Cardiac fibroblast (primary cell): Measurements from ENCODE around the gene RPS6KC1.
A peak's percentile ranks its signal among the peaks of the same experiment; 100 is the strongest.
"Not testable (repeated sequence)": the region's sequence is repeated elsewhere in the genome, so short reads cannot be mapped to it uniquely, and the experiment has no call there.

Experiments used
- DNase-seq, 2 donors: peaks; one replicate each; pipeline versions ENCODE4 v3.0.0 to v3.0.0-alpha.2; 2010; ENCODE audit warnings: low read depth in 2 of 2
- H3K4me3 ChIP-seq, 2 donors: replicated peaks in 1 of 2; 1 replicate in 1 of 2; 2 replicates in 1 of 2; pipeline ENCODE4 v1.5.1; 2011; ENCODE audit warnings: low read depth in 2 of 2, low read length in 2 of 2, mild to moderate bottlenecking in 2 of 2, moderate library complexity in 1 of 2
- TF ChIP-seq, protein P1 (sequence below): IDR thresholded peaks from one replicate; pipeline ENCODE4 v1.5.1; 2011; ENCODE audit warnings: low read depth, mild to moderate bottlenecking, low read length, inconsistent platforms

The RPS6KC1 gene

GRCh38 chr1:213019450-213019849 lies 31.6 kb upstream of the RPS6KC1 start:
- H3K4me3 ChIP-seq = no peak overlapping the region
- DNase-seq = no peak
- TF ChIP-seq, protein P1, sequence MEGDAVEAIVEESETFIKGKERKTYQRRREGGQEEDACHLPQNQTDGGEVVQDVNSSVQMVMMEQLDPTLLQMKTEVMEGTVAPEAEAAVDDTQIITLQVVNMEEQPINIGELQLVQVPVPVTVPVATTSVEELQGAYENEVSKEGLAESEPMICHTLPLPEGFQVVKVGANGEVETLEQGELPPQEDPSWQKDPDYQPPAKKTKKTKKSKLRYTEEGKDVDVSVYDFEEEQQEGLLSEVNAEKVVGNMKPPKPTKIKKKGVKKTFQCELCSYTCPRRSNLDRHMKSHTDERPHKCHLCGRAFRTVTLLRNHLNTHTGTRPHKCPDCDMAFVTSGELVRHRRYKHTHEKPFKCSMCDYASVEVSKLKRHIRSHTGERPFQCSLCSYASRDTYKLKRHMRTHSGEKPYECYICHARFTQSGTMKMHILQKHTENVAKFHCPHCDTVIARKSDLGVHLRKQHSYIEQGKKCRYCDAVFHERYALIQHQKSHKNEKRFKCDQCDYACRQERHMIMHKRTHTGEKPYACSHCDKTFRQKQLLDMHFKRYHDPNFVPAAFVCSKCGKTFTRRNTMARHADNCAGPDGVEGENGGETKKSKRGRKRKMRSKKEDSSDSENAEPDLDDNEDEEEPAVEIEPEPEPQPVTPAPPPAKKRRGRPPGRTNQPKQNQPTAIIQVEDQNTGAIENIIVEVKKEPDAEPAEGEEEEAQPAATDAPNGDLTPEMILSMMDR = no peak

DNA sequence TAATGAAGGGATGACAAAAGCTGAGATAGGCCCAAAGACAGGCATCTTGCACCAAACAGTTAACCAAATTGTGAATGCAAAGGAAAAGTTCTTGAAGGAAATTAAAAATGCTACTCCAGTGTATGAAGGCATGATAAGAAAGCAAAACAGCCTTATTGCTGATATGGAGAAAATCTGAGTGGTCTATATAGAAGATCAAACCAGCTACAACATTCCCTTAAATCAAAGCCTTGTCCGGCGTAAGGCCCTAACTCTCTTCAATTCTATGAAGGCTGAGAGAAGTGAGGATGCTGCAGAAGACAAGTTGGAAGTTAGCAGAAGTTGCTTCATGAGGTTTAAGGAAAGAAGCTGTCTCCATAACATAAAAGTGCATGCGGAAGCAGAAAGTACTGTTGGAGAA lies 31.0 kb upstream of the RPS6KC1 start:
- H3K4me3 ChIP-seq = no peak overlapping the region
- DNase-seq = no peak
- TF ChIP-seq, protein P1 = no peak

DNA sequence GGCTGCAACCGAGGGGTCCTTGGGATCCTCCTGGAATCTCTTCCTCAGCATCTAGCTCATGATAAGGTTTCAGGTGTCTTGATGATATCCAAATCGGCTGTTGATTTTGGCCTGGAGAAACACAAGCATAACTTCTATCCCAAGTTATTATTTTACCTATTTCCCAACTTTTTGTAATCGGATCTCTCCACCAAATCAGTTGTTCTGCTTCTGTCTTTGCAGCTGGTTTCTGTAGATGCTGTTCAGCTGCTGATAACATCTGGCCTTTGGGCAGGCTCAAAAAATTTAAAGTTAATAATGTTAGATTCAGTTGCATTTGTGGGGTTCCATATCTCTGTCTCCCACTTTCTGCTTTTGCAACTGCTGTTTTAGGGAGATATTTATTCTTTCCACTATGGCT lies 24.0 kb upstream of the RPS6KC1 start:
- H3K4me3 ChIP-seq, DNase-seq: not testable (repeated sequence)

DNA sequence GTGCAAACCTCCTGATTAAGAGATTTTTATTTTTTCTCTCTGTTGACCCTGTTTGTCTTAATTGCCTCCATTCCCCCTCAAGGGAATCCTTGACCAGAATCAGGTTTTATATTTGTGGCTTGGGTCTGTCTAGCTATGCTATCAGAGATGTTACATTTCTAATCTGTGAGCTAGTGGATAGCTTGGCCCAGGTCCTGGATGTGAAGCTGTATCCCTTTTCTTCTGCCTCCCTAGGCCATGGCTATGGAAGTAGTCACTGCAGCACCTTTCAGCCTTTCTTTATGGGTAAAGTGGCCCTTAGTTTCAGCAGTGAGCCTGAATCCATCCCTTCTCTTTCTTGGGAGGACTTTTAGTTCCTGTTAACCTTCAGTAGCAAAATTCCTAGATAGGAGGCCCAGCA lies 18.4 kb upstream of the RPS6KC1 start:
- no peak overlapping the region for H3K4me3 ChIP-seq
- no peak for DNase-seq
- TF ChIP-seq, protein P1 = no peak

GRCh38 chr1:213034713-213035112 lies 16.3 kb upstream of the RPS6KC1 start:
- DNase-seq = no peak
- TF ChIP-seq, protein P1 = no peak
- no peak overlapping the region for H3K4me3 ChIP-seq

DNA sequence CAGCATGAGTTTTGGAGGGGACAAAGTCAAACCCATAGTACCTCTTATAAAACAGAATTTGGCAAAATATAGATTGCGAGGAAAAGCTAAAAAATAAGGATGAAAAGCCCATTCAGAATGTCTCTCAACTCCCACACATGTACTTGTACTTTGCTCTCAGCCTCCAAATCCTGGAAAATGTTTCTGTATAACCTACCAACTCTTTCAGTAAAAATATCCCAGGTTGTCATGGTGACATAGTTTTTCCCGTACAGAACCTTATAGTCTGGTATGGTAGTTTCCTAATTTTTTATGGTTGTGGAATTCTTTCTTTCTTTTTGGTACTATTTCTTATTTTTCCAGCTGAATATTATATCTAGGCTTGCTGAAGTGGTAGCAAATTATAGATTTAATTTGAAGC lies 15.5 kb upstream of the RPS6KC1 start:
- DNase-seq = no peak
- H3K4me3 ChIP-seq = no peak overlapping the region
- TF ChIP-seq, protein P1 = no peak

DNA sequence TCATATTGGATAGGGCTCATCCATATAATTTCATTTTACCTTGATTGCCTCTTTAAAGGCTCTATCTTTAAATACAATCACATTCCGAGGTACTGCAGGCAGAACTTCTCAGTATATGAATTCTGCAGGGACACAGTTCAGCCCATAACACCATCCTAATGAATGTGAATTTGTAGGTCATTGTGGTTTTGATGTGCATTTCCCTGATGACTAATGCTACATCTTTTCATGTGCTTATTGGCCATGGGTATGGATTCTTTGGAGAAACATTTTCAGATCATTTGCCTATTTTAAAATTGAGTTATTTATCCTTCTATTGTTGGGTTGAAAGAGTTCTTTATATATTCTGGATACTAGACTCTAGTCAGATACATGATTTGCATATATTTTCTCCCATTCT lies 9.6 kb upstream of the RPS6KC1 start:
- no peak overlapping the region for H3K4me3 ChIP-seq
- peak; percentile 44 to 64 for DNase-seq
- TF ChIP-seq, protein P1 = no peak

DNA sequence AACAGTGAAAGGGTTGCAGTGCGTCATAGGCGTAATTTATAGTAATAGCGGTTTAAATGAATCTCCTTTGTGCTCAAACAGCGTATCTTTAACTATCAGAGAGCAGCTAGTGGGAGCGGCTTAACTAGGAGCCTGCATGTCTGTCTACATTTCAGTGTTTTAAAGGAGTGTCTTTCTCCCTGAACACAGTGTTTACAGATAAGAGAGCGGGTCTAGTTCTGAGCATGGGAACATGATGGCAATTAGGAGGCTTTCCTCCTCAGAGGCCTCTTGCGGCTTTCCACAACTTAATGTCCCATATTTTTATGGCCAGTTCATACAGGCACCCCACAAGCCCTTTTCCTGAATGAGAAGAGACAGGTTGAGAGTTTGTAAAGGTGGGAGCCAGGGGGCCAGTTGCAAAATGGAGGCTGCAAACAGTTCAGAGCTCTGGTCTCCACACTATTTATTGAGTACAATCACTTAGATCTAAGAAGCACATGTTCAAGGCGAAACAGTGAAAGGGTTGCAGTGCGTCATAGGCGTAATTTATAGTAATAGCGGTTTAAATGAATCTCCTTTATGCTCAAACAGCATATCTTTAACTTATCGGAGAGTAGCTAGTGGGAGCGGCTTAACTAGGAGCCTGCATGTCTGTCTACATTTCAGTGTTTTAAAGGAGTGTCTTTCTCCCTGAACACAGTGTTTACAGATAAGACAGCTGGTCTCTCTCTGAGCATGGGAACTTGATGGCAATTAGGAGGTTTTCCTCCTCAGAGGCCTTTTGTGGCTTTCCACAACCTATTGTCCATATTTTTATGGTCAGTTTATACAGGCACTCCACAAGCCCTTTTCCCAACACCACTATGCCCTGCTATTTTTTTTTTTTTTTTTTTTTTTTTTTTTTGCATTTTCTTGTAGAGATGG lies 5.5 kb upstream of the RPS6KC1 start:
- not testable (repeated sequence) for H3K4me3 ChIP-seq, DNase-seq
